AG10803 (cell line): ENCODE data around the gene AKT1.

ENCODE experiments used
- DNase-seq: peaks from one replicate; pipeline ENCODE4 v3.0.0; 2010; ENCODE audit warnings: low read depth
- H3K4me3 ChIP-seq: 2 replicates; pipeline ENCODE4 v1.5.1; 2011; ENCODE audit warnings: mild to moderate bottlenecking, low read length, control low read depth
- TF ChIP-seq, protein P1 (sequence below): conservative IDR thresholded peaks from 2 replicates; pipeline ENCODE4 v1.5.1; 2011; ENCODE audit warnings: mild to moderate bottlenecking, low read length, control low read depth, inconsistent platforms

Gene AKT1

DNA sequence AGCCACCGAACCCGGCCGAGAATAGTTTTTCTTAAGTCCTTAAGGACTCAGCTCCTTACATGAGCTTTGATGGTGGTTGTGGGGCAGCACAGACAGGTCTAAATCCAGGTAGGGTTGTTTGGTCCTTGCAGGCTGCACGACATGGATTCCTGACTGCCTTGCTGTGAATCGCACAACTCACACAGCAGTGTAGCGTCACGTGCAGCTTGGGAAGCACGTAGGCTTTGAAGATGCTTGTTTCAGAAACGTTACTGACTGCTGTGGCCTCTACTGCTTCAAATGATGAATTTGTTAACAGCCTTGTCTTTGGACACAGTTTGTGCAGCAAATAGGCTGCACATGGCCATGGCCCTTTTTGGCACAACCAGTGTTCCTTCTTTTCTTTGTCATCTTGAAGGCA is 35.2 kb upstream of the AKT1 start:
- TF ChIP-seq, protein P1, sequence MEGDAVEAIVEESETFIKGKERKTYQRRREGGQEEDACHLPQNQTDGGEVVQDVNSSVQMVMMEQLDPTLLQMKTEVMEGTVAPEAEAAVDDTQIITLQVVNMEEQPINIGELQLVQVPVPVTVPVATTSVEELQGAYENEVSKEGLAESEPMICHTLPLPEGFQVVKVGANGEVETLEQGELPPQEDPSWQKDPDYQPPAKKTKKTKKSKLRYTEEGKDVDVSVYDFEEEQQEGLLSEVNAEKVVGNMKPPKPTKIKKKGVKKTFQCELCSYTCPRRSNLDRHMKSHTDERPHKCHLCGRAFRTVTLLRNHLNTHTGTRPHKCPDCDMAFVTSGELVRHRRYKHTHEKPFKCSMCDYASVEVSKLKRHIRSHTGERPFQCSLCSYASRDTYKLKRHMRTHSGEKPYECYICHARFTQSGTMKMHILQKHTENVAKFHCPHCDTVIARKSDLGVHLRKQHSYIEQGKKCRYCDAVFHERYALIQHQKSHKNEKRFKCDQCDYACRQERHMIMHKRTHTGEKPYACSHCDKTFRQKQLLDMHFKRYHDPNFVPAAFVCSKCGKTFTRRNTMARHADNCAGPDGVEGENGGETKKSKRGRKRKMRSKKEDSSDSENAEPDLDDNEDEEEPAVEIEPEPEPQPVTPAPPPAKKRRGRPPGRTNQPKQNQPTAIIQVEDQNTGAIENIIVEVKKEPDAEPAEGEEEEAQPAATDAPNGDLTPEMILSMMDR: no peak
- no peak overlapping the region for H3K4me3 ChIP-seq
- DNase-seq: no peak

DNA sequence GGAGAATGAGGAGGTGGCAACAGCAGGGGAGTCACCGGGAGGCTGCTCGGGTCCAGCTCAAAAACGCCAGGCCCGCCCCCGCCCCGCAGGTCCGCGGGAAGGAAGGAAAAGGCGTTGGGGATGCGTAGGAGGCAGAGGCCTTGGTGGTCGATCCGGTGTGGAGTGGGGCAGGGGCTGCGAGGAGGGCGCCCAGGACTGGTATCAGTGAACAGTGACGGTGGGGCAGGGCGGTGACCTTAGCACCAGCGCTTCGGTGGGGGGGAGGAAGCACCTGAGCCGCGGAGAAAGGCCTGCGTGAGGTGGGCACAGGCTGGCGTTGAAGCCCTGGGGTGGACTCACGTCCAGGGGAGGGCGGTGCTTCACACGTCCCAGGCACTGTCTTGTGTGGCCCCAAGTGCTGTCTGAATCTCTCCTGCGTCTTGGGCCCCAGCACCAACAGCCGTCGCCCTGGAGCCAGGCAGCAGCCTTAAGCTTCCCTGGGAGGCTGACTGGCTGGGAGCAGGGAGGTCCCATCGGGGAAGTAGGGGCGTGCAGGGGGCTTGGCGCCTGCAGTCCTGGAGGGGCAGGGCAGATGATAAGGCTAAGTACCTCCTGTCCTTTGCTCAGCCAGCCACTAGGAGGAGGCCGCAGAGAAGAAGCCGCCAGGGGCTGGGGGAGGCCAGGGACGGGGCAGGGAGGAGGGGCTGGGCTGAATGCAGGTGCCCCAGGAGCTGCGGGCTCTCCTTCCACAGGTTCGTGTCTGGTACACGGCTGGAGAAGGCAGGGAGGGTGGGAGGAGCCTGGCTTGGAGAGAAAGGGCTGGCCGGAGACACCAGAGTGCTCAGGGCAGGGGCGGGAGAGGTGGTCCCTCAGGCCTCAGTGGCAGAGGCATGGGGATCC is 31.9 kb upstream of the AKT1 start:
- peak; percentile 24 for DNase-seq
- H3K4me3 ChIP-seq: peak overlapping the region; percentile 64
- TF ChIP-seq, protein P1: peak; percentile 51

DNA sequence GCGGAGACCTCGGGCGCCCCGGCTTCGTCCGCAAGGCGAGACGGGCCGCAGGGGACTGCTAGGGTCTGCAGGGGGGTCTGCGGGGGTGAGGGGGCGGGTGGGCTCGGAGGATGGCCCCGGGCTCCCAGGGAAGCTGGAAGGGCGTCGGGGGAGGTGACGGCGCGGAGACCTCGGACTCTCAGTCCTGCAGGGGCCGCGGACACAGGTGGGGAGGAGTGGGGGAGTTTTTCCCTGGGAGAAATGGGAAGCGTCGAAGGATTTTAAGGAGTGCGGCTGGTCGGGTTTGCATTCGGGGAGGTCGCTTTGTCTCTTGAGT is 31.3 kb upstream of the AKT1 start:
- peak overlapping the region; percentile 64 for H3K4me3 ChIP-seq
- TF ChIP-seq, protein P1: no peak
- DNase-seq: no peak

DNA sequence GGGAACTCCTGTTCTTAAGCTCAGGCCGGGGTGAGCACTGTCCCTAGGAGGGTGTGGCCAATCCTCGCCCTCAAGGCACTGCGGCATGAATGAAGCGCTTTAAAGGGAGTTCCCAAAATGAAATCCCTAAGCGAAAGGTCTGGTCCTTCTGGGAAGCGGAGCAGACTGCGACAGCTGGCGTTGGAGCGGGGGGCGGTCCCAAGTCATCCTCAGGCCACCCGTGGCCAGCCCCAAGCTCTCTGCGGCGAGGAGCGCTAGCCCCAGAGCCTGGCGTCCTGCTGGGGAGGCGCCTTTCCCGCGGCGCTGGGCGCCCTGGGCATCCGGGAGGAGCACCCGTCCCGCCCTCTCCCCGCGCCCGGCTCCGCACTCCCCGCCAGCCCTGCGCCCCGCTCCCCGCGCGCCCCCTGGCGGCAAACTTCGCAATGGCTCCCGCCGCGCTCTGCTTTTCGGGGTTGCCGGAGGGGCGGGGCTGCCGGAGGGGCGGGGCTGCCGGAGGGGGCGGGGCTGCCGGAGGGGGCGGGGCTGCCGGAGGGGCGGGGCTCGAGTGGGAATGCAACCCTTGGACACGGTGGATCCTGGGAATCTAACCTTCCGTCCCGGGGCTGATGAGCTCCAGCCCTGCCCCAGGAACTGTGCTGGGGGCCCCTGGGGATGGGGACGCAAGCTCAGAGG is 30.8 kb upstream of the AKT1 start:
- peak overlapping the region; percentile 75 for H3K4me3 ChIP-seq
- TF ChIP-seq, protein P1: peak; percentile 46; the same call in 1 of the 2 replicates
- peak; percentile 74 for DNase-seq

DNA sequence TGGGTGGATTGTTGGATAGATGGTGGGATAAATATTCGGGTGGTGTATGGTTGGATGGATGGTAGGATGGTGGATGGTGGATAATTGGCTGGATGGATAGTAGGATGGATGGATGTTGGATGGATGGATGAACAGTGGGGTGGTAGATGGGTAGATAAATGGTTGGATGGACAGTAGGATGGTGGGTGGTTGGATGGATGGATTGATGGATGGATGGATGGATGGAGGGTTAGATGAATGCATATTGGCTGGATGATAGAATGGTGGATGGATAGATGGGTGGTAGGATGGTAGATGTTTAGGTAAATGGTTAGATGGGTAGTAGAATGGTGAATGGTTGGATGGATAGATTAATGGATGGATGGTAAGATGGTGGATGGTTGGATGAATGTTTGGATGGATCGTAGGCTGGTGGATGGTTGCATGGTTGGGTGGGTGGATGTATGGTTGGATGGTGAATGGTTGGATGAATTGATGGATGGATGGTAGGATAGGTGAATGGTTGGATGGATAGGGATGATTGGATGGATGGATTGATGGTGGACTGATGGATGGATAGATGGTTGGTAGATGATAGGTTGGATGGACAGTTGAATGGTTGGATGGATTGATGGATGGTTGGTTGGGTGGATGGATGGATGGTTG is 28.9 kb upstream of the AKT1 start:
- DNase-seq: no peak
- H3K4me3 ChIP-seq: no peak overlapping the region
- TF ChIP-seq, protein P1: no peak

DNA sequence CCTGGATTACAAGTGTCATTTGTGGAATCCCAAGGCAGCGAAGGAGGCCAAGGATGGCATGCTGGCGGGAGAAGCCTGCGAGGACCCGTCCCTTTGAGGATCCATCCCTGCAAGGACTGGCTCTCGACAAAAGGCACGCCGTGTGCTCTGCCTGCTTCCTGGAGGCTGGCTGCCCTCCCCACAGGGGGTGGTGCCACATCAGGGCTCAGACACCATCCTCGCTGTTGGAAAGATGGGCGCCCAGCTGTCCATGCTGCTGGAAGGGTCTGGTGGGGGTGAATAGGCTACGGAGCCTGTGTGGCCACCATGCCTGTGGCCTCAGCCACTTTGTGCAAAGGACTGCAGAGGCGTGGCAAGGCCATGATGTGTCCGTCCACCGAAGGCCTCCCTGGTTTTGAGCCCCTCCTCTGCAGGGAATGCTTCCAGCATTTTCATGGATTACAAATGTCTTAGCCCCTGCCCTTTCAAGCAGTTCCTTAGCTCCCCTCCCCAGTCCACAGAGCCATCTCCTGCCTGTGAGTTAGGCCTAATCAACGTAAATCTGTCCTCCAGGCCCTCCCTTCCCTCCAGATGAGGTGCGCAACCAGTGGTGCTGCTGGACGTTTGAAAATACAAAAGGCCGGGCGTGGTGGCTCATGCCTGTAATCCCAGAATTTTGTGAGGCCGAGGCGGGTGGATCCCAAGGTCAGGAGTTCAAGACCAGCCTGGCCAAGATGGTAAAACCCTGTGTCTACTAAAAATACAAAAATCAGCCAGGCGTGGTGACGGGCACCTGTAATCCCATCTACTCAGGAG is 27.5 kb upstream of the AKT1 start:
- TF ChIP-seq, protein P1: no peak
- H3K4me3 ChIP-seq: no peak overlapping the region
- no peak for DNase-seq
